Mesodermal cell (in vitro differentiated cells): ENCODE measurements around the gene NLRP12.
"Not testable (repeated sequence)": the region's sequence is repeated elsewhere in the genome, so short reads cannot be mapped to it uniquely, and the experiment has no call there.

ENCODE experiments used
- H3K27ac ChIP-seq: 2 replicates; pipeline ENCODE4 v1.7.0; 2013; ENCODE audit warnings: mild to moderate bottlenecking, low read depth, low read length, moderate library complexity; ENCODE audit not compliant: severe bottlenecking
- H3K36me3 ChIP-seq: 2 replicates; pipeline ENCODE4 v1.7.1; 2013; ENCODE audit warnings: mild to moderate bottlenecking, low read length, moderate library complexity; ENCODE audit not compliant: control insufficient read depth, insufficient read depth
- H3K4me1 ChIP-seq: one replicate; pipeline ENCODE4 v1.7.1; 2013; ENCODE audit warnings: mild to moderate bottlenecking, low read length; ENCODE audit not compliant: insufficient read depth, control insufficient read depth, poor library complexity, severe bottlenecking
- H3K4me3 ChIP-seq: 2 replicates; pipeline ENCODE4 v1.7.0; 2013; ENCODE audit warnings: low read length, control low read depth, mild to moderate bottlenecking; ENCODE audit not compliant: insufficient read depth, poor library complexity, severe bottlenecking; ENCODE audit errors: extremely low read depth
- H3K9me3 ChIP-seq: 2 replicates; pipeline ENCODE4 v1.7.1; 2013; ENCODE audit warnings: mild to moderate bottlenecking, low read length, moderate library complexity; ENCODE audit not compliant: control insufficient read depth
- WGBS, 2 experiments: methylation state at CpG; one replicate each; pipeline ENCODE4 v1.1.5; 2013; ENCODE audit warnings: missing lambda C conversion rate in 2 of 2; ENCODE audit not compliant: insufficient coverage in 2 of 2; 5-methylcytosine and 5-hydroxymethylcytosine counted together

The NLRP12 gene

DNA sequence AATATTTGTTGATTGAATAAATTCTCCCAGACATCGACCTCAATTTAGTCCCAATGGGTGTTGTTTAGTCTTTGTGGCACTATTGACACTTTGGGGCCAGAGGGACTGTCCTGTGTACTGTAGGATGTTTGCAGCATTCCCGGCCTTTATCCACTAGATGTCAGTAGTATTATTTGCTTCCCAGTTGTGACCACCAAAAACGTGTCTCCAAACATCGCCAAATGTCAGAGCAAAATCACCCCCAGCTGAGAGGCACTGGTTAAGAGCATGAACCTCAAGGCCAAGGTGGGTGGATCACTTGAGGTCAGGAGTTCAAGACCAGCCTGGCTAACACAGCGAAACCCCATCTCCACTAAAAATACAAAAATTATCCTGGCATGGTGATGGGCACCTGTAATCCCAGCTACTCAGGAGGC, 15.4 kb downstream of the NLRP12 start:
- WGBS, 2 experiments, result 5 to 18% methylated on average over 3 to 4 of the region's 5 CpGs
- H3K4me1 ChIP-seq, result no peaks in the 10 kb centered on the region

GRCh38 chr19:53801257-53801656, 22.9 kb downstream of the NLRP12 start:
- Histone ChIP-seq H3K4me1 (no peaks in the 10 kb centered on the region), H3K36me3 (no peaks in the 10 kb centered on the region), H3K27ac (no peak overlapping the region), H3K9me3 (no peaks in the 10 kb centered on the region), H3K4me3 (no peak overlapping the region)
- 88 to 93% methylated on average over 6 to 7 of the region's 9 CpGs for WGBS, 2 experiments

More for the DNA sequence above, 15.4 kb downstream of the NLRP12 start:
- Histone ChIP-seq H3K27ac (no peak overlapping the region), H3K4me3 (no peak overlapping the region), H3K9me3 (no peaks in the 10 kb centered on the region), H3K36me3 (no peaks in the 10 kb centered on the region)

GRCh38 chr19:53795019-53795418, 29.1 kb downstream of the NLRP12 start:
- no peaks in the 10 kb centered on the region for H3K4me1 ChIP-seq
- WGBS, 2 experiments, result 85 to 92% methylated on average over 3 of the region's 4 CpGs
- no peaks in the 10 kb centered on the region for H3K36me3 ChIP-seq
- no peak overlapping the region for H3K27ac ChIP-seq
- H3K9me3 ChIP-seq, result no peaks in the 10 kb centered on the region
- no peak overlapping the region for H3K4me3 ChIP-seq

- no peak overlapping the region for H3K4me3 ChIP-seq
- 33 to 44% methylated on average over 9 to 10 of the region's 10 CpGs for WGBS, 2 experiments
- no peaks in the 10 kb centered on the region for H3K9me3 ChIP-seq
Observed at GRCh38 chr19:53792721-53793433, 31.2 kb downstream of the NLRP12 start.

GRCh38 chr19:53789708-53790678, 34.1 kb downstream of the NLRP12 start:
- Histone ChIP-seq H3K4me1 (no peaks in the 10 kb centered on the region), H3K27ac (no peak overlapping the region), H3K9me3 (no peaks in the 10 kb centered on the region), H3K4me3 (no peak overlapping the region), H3K36me3 (no peaks in the 10 kb centered on the region)
- WGBS, 2 experiments, result 91 to 92% methylated on average over 17 of the region's 21 CpGs

More at GRCh38 chr19:53792721-53793433, 31.2 kb downstream of the NLRP12 start:
- H3K4me1 ChIP-seq, result no peaks in the 10 kb centered on the region
- no peaks in the 10 kb centered on the region for H3K36me3 ChIP-seq
- H3K27ac ChIP-seq, result no peak overlapping the region

- H3K27ac ChIP-seq, result no peak overlapping the region
- H3K9me3 ChIP-seq, result no peaks in the 10 kb centered on the region
- H3K4me3 ChIP-seq, result no peak overlapping the region
- no peaks in the 10 kb centered on the region for H3K36me3 ChIP-seq
- H3K4me1 ChIP-seq, result no peaks in the 10 kb centered on the region
- WGBS, 2 experiments, result 87 to 89% methylated on average over 14 to 15 of the region's 15 CpGs
Observed at GRCh38 chr19:53787266-53787665, 36.8 kb downstream of the NLRP12 start.

- WGBS, 2 experiments, result 100% methylated on average over 3 of the region's 7 CpGs
- H3K4me3 ChIP-seq, result no peak overlapping the region
Observed at GRCh38 chr19:53786744-53787143, 37.4 kb downstream of the NLRP12 start.

DNA sequence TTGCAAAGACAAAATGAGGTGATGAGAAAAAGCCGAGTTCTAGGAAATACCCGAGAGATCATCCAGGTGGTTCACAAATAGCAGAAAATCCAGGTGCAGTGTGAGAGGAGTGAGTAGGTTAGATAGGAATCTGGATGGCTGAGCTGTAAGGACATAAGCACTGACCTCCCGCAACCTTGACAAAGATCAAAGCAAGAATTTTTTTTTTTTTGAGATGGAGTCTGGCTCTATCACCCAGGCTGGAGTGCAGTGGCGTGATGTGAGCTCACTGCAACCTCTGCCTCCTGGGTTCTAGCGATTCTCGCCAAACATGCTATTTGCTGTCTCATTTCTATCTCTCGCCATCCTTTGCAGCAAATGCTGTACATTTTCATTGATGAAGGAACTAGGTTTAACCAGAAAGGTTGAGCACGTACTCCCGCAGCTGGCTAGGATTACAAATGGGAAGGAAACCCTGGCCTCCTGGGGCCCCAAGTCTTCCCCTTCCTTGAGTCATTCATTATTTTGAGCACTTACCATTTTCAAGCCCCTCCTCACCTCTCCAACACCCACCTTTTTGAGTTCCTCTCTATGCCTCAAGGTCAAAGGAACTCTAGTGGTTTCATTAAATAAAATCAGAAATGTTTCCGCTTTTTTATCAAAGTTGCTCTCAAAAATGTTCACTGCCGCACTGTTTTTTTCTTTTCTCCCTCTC, 38.8 kb downstream of the NLRP12 start:
- no peaks in the 10 kb centered on the region for H3K36me3 ChIP-seq
- no peaks in the 10 kb centered on the region for H3K9me3 ChIP-seq
- WGBS, 2 experiments, result 82 to 88% methylated on average over 10 to 11 of the region's 11 CpGs
- no peak overlapping the region for H3K27ac ChIP-seq
- H3K4me3 ChIP-seq, result no peak overlapping the region
- H3K4me1 ChIP-seq, result no peaks in the 10 kb centered on the region

More at GRCh38 chr19:53786744-53787143, 37.4 kb downstream of the NLRP12 start:
- Histone ChIP-seq H3K9me3 (no peaks in the 10 kb centered on the region), H3K27ac (no peak overlapping the region), H3K4me1 (no peaks in the 10 kb centered on the region), H3K36me3 (no peaks in the 10 kb centered on the region)

GRCh38 chr19:53782698-53783097, 41.4 kb downstream of the NLRP12 start:
- H3K27ac ChIP-seq, result no peak overlapping the region
- WGBS, 2 experiments, result 84% methylated on average over 3 of the region's 4 CpGs; no CpG with 5 or more reads in 1 of the 2 experiments

DNA sequence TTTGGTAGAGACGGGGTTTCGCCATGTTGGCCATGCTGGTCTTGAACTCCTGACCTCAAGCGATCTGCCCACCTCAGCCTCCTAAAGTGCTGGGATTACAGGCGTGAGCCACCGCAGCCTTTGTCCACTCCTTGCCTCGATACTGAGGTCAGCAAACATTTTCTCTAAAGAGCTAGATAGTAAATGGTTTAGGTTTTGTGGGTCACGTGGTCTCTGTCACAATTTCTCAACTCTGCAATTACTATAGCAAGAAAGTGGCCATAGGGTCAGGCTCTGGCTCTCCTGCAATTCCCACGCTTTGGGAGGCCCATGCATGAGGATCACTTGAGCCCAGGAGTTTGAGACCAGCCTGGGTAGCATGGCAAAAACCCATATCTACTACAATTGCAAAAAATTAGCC, 42.8 kb downstream of the NLRP12 start:
- not testable (repeated sequence) for H3K9me3 ChIP-seq, H3K4me3 ChIP-seq, H3K36me3 ChIP-seq, H3K4me1 ChIP-seq, H3K27ac ChIP-seq
- WGBS, 2 experiments, result 70 to 100% methylated on average over 4 to 6 of the region's 8 CpGs

More at GRCh38 chr19:53782698-53783097, 41.4 kb downstream of the NLRP12 start:
- Histone ChIP-seq H3K4me1 (no peaks in the 10 kb centered on the region), H3K9me3 (no peaks in the 10 kb centered on the region), H3K36me3 (no peaks in the 10 kb centered on the region), H3K4me3 (no peak overlapping the region)
